ENCODE data around the gene PACS1. TPM values are rescaled to one million over a fixed set of nuclear protein-coding genes. Genes with fewer than 3 reads are reported as not detected.
A peak's percentile ranks its signal among the peaks of the same experiment; 100 is the strongest.

The PACS1 gene
- total RNA-seq, 1 experiment from 2014 or later = 91.8 TPM

DNA sequence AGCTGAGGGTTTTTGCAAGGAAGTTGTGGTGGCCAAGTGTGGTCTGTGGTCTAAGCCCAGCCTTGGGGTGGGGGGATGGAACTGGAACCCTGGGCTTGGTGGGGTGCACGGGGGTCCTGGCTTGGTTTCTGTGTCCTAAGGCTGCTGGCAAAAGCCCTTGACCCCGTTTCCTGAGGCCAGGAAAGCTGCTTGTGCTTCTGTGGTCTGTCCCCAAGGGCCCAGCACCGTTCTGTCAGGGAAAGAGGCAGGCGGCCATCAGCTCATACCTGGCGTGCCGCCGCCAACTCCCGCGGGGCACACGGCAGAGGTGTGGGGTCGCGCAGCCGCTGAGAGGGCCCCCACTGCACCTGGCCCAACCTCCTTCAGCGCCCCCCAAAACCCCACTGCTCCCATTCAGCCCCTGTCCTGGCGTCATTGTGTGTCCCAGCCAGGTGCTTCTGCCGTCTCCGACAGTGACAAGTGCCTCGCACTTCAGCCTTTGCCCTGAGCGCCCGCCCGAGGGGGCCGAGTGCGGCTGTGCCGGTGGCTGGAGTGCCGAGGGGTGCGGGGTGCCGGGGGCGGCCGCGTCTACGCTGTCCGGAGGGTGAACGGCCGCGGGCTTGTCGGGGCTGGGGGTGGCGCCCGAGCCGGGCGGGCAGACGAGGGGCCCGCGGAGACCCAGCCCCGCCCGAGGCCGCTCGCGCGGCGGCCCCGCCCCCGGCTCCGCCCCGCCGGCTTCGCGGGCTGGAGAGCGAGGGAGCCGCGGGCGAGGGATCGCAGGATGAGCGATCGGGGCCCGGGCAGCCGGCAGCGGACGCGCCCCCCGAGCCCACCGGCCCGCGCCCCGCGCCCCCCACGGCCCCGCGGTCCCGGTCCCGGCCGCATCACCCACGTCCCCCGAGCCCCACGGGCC, 207.6 kb downstream of the PACS1 start, which contains the start of gene CNIH2:
Gene CNIH2, plus strand, starts transcription at position 705 of the 892 bp plus-strand sequence. CDS start 282 bp downstream, outside the sequence.
- ChIA-PET POLR2A (interaction anchor here (0.5 to 1.3 kb wide), 2 partner anchors 11 to 361 kb away, joined by 6 to 14 read pairs; partner anchors contain the start of gene YIF1A), CTCF (interaction anchor here (0.5 to 0.6 kb wide), 2 partner anchors 17 to 1032 kb away, joined by 3 to 4 read pairs; no protein-coding TSS in a partner anchor)
- intact Hi-C loops (cut with micrococcal nuclease; ENCODE audit: unreplicated experiment) = no loop called here
- H3K9me3 ChIP-seq (ENCODE audit: control insufficient read depth, insufficient read depth, low read depth, low read length) = no peaks in the 10 kb centered on the region
- peaks cover 8% of the 10 kb centered on the region; the same call in 1 of the 2 replicates for H3K36me3 ChIP-seq (ENCODE audit: control insufficient read depth, insufficient read depth, low read length)
- in situ Hi-C loops (cut with HindIII; ENCODE audit: low pct_unique_long_range_greater_than_20kb, low sequenced_read_pairs) = no loop called here
- no TSS peak for BruUV-seq (replicated peaks)
- H3K4me1 ChIP-seq (ENCODE audit: control insufficient read depth, insufficient read depth, low read length) = peaks cover 25% of the 10 kb centered on the region
- H3K27me3 ChIP-seq (ENCODE audit: control insufficient read depth, insufficient read depth, low read length) = no peaks in the 10 kb centered on the region
- peak within 1 kb of the TSS; percentile 40 to 49 for H3K4me3 ChIP-seq (ENCODE audit: low read depth in 2 of 2, low read length in 2 of 2)
- peak; percentile 70 for ATAC-seq
- H3K27ac ChIP-seq (ENCODE audit: low read length) = peak within 1 kb of the TSS; percentile 63; the same call in 1 of the 2 replicates
- no peak for DNase-seq (ENCODE audit: low read depth, low spot score)
- TF ChIP-seq SIN3A (IDR thresholded peaks at IDR 0.05; ENCODE audit: borderline replicate concordance, insufficient read depth, low read depth, low read length) = peak; percentile 76; the same call in 1 of the 2 replicates
- no peak for TF ChIP-seq TCF7L2 (IDR thresholded peaks at IDR 0.05; ENCODE audit: low read depth, low read length)
- TF ChIP-seq POLR2AphosphoS5 (IDR thresholded peaks at IDR 0.05; ENCODE audit: low read depth, low read length) = peak; percentile 75
- TF ChIP-seq, protein P1, sequence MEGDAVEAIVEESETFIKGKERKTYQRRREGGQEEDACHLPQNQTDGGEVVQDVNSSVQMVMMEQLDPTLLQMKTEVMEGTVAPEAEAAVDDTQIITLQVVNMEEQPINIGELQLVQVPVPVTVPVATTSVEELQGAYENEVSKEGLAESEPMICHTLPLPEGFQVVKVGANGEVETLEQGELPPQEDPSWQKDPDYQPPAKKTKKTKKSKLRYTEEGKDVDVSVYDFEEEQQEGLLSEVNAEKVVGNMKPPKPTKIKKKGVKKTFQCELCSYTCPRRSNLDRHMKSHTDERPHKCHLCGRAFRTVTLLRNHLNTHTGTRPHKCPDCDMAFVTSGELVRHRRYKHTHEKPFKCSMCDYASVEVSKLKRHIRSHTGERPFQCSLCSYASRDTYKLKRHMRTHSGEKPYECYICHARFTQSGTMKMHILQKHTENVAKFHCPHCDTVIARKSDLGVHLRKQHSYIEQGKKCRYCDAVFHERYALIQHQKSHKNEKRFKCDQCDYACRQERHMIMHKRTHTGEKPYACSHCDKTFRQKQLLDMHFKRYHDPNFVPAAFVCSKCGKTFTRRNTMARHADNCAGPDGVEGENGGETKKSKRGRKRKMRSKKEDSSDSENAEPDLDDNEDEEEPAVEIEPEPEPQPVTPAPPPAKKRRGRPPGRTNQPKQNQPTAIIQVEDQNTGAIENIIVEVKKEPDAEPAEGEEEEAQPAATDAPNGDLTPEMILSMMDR (IDR thresholded peaks at IDR 0.05) = no peak
- TF ChIP-seq, protein P2, sequence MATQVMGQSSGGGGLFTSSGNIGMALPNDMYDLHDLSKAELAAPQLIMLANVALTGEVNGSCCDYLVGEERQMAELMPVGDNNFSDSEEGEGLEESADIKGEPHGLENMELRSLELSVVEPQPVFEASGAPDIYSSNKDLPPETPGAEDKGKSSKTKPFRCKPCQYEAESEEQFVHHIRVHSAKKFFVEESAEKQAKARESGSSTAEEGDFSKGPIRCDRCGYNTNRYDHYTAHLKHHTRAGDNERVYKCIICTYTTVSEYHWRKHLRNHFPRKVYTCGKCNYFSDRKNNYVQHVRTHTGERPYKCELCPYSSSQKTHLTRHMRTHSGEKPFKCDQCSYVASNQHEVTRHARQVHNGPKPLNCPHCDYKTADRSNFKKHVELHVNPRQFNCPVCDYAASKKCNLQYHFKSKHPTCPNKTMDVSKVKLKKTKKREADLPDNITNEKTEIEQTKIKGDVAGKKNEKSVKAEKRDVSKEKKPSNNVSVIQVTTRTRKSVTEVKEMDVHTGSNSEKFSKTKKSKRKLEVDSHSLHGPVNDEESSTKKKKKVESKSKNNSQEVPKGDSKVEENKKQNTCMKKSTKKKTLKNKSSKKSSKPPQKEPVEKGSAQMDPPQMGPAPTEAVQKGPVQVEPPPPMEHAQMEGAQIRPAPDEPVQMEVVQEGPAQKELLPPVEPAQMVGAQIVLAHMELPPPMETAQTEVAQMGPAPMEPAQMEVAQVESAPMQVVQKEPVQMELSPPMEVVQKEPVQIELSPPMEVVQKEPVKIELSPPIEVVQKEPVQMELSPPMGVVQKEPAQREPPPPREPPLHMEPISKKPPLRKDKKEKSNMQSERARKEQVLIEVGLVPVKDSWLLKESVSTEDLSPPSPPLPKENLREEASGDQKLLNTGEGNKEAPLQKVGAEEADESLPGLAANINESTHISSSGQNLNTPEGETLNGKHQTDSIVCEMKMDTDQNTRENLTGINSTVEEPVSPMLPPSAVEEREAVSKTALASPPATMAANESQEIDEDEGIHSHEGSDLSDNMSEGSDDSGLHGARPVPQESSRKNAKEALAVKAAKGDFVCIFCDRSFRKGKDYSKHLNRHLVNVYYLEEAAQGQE (IDR thresholded peaks at IDR 0.05; ENCODE audit: insufficient read depth in 1 of 2, low read depth in 2 of 2, low read length in 1 of 2) = no peak

DNA sequence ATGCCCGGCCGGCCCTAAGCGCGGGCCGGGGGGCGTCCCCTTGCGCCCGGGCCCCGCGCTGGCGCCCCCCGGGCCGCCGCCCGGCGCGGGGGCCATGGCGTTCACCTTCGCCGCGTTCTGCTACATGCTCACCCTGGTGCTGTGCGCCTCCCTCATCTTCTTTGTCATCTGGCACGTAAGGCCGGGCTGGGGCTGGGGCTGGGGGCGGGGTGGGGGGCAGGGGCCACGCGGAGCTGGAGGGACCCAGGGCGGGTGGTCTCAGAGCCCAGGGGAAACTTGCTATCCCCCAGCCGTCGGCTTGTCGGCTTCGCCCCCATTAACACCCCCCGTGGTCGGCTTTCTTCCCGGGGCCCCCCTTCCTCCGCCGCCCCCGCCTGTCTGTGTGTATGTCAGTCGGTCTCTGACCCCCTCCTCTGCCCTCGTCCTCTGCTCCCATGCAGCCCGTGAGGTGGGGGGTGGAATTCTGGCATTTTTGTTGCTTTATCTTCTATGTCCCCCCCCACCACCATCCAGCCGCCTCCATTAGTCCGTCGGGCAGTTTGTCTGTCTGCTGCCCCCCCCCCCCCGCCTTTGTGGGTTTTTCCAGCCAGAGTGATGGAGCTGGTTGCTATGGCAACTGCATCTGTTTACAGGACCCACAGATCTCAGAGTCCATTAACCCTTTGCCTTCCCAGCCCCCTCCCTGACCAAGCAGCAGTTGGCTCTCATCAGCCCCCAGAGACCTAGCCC, 208.5 kb downstream of the PACS1 start:
- Histone ChIP-seq H3K4me3 (ENCODE audit: low read depth in 2 of 2, low read length in 2 of 2) (peak overlapping the region; percentile 39 to 40), H3K4me1 (ENCODE audit: control insufficient read depth, insufficient read depth, low read length) (peaks cover 30% of the 10 kb centered on the region), H3K27me3 (ENCODE audit: control insufficient read depth, insufficient read depth, low read length) (no peaks in the 10 kb centered on the region), H3K9me3 (ENCODE audit: control insufficient read depth, insufficient read depth, low read depth, low read length) (no peaks in the 10 kb centered on the region), H3K27ac (ENCODE audit: low read length) (no peak overlapping the region), H3K36me3 (ENCODE audit: control insufficient read depth, insufficient read depth, low read length) (0 out of 2 replicates have a peak, but pooled peaks cover 5% of the 10 kb centered on the region)
- ChIA-PET POLR2A (interaction anchor here (0.8 kb wide), 1 partner anchor 11 kb away, joined by 7 read pairs; the partner anchor contains the start of gene YIF1A), CTCF (interaction anchor here (0.8 kb wide), 1 partner anchor 126 kb away, joined by 27 read pairs; no protein-coding TSS in a partner anchor)
- in situ Hi-C loops (cut with HindIII; ENCODE audit: low pct_unique_long_range_greater_than_20kb, low sequenced_read_pairs) (no loop called here), intact Hi-C loops (cut with micrococcal nuclease; ENCODE audit: unreplicated experiment) (no loop called here)
- no peak for ATAC-seq
- BruUV-seq (replicated peaks) = no TSS peak
- no peak for DNase-seq (ENCODE audit: low read depth, low spot score)
- TF ChIP-seq POLR2AphosphoS5 (IDR thresholded peaks at IDR 0.05; ENCODE audit: low read depth, low read length) (no peak), TCF7L2 (IDR thresholded peaks at IDR 0.05; ENCODE audit: low read depth, low read length) (no peak), SIN3A (IDR thresholded peaks at IDR 0.05; ENCODE audit: borderline replicate concordance, insufficient read depth, low read depth, low read length) (no peak)
- TF ChIP-seq, protein P1 (IDR thresholded peaks at IDR 0.05) = no peak
- TF ChIP-seq, protein P2 (IDR thresholded peaks at IDR 0.05; ENCODE audit: insufficient read depth in 1 of 2, low read depth in 2 of 2, low read length in 1 of 2) = no peak

Data from Panc1 (cell line).